AG04449 (cell line): ENCODE results near the gene DDX10.

Source experiments
- CTCF ChIA-PET: fragments of 350-600 bp; formaldehyde crosslinking; extraction: SDS; loops from one replicate; lab custom pipeline; 2021; ENCODE audit warnings: antibody characterized with exemption; lab: Yijun Ruan, JAX
- POLR2A ChIA-PET: fragments of 400-600, 350-600 bp; formaldehyde crosslinking; extraction: SDS; loops from one replicate; lab custom pipeline; 2020; ENCODE audit warnings: antibody characterized with exemption, inconsistent platforms; lab: Yijun Ruan, JAX
- DNase-seq: peaks from one replicate; pipeline ENCODE4 v3.0.0-alpha.2; 2010; ENCODE audit warnings: low read depth, low spot score
- H3K4me3 ChIP-seq: 2 replicates; pipeline ENCODE4 v1.5.1; 2011; ENCODE audit warnings: low read depth, mild to moderate bottlenecking, control low read depth, low read length
- TF ChIP-seq, protein P1 (sequence below): IDR thresholded peaks from one replicate; pipeline ENCODE4 v1.5.1; 2011; ENCODE audit warnings: mild to moderate bottlenecking, moderate library complexity, low read length, control low read depth, inconsistent platforms; ENCODE audit not compliant: insufficient read depth; ENCODE audit errors: missing control alignments

Gene DDX10

DNA sequence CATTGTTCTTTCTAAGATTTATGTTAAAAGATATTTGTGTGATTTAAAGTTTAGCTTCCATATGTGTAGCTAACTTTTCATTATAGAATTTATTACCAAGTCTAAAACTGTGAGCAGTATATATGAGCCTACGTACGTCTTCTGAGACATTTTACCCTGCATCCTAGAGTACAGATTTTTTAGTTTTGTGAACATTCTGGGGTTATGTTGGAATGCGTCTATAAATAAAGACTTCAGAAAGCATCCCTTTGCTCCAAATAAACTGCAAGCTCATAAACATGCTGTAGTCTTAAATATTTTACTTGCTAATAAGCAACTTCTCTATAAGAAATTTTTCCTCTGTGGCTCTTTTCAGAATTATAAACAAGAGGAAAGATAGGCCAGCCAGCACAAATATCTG lies 236.5 kb downstream of the DDX10 start:
- CTCF ChIA-PET: interaction anchor here (0.6 to 2.1 kb wide), 2 partner anchors 113 to 203 kb away, joined by 3 to 5 read pairs; no protein-coding TSS in a partner anchor
- no peak overlapping the region for H3K4me3 ChIP-seq
- TF ChIP-seq, protein P1, sequence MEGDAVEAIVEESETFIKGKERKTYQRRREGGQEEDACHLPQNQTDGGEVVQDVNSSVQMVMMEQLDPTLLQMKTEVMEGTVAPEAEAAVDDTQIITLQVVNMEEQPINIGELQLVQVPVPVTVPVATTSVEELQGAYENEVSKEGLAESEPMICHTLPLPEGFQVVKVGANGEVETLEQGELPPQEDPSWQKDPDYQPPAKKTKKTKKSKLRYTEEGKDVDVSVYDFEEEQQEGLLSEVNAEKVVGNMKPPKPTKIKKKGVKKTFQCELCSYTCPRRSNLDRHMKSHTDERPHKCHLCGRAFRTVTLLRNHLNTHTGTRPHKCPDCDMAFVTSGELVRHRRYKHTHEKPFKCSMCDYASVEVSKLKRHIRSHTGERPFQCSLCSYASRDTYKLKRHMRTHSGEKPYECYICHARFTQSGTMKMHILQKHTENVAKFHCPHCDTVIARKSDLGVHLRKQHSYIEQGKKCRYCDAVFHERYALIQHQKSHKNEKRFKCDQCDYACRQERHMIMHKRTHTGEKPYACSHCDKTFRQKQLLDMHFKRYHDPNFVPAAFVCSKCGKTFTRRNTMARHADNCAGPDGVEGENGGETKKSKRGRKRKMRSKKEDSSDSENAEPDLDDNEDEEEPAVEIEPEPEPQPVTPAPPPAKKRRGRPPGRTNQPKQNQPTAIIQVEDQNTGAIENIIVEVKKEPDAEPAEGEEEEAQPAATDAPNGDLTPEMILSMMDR: no peak
- no peak for DNase-seq
- POLR2A ChIA-PET: no interaction called here

DNA sequence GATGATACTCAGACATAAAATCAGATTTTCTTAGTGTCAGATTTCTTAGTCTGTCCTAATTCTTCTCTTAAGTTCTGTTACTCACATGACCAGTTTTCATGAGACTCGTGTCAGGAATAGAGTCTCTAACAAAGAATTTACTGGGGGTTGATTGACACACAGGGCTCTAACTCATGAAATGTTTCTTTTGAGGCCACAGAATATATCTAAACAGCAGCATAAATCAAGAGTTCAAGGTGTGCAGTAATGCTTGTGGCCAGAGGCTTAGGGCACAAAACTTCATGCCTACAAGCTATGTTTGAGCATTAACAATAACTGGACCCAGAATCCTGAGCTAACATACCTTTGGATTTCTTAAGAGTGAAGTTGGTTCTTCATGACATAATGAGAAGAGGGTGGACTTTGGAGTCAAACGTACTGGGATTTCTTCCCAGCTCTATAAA lies 237.2 kb downstream of the DDX10 start:
- H3K4me3 ChIP-seq: no peak overlapping the region
- CTCF ChIA-PET: interaction anchor here (0.6 to 2.1 kb wide), 2 partner anchors 204 to 254 kb away, joined by 3 to 5 read pairs; no protein-coding TSS in a partner anchor
- TF ChIP-seq, protein P1: no peak
- POLR2A ChIA-PET: no interaction called here
- no peak for DNase-seq

DNA sequence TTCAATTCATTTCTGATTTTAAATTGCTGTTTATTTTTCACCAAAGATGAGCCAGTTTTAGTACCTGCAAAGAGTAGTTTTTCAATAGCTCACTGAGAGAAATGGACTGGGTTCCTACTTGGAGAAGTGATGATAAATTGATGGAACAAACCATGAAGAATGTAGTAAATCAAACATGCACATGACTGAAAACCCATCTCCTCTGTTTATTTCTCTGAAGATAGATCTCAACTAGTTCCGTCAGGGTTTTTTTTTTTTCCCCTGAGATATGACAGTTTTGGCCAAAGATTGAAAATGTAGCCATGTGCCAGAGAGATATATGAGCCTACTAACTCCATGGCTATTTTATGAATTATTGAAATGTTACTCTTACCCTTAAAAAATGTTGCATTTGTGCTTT lies 239.6 kb downstream of the DDX10 start:
- TF ChIP-seq, protein P1: no peak
- no peak for DNase-seq
- H3K4me3 ChIP-seq: no peak overlapping the region
- CTCF ChIA-PET: no interaction called here
- POLR2A ChIA-PET: interaction anchor here (0.6 kb wide), 1 partner anchor 133 kb away, joined by 3 read pairs; no protein-coding TSS in a partner anchor

DNA sequence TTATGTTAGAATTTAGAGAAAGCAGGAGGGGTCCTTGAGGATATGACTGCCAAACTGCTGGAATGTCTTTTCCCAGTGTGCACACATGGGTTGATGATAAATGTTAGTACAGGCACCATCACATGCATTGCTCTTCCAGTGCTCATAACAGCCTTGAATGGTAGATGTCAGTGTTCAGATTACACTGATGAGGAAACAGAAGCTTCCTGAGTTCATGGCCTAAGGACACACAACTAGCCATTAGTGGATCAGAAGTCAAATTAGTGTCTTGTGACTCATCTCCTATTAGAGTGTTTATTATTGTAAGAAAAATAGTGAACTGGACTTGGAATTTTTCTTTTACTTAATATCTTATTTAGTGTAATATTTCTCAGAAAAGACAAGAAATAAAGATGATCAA lies 241.5 kb downstream of the DDX10 start:
- ChIA-PET CTCF (no interaction called here), POLR2A (no interaction called here)
- TF ChIP-seq, protein P1: no peak
- DNase-seq: no peak
- H3K4me3 ChIP-seq: no peak overlapping the region

DNA sequence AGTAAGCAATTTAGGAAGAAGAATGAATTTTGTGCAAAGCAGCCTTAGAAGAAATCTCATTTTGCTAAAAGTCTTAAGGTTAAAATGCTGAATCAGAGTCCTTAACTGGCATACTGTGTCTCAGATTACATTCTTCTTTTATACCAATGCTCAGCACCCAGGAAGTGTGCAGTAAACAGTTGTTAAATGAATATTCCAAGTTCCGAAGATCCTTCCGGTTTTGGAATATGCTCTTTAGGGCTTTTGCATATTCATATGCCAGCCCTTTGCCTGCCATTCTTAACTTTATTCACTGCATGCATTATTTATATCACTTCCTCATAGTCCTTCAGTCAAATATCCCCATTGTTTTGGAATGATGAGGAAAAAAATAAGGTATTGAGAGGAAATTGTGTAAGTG lies 242.0 kb downstream of the DDX10 start:
- H3K4me3 ChIP-seq: no peak overlapping the region
- DNase-seq: no peak
- TF ChIP-seq, protein P1: no peak
- ChIA-PET CTCF (no interaction called here), POLR2A (no interaction called here)

DNA sequence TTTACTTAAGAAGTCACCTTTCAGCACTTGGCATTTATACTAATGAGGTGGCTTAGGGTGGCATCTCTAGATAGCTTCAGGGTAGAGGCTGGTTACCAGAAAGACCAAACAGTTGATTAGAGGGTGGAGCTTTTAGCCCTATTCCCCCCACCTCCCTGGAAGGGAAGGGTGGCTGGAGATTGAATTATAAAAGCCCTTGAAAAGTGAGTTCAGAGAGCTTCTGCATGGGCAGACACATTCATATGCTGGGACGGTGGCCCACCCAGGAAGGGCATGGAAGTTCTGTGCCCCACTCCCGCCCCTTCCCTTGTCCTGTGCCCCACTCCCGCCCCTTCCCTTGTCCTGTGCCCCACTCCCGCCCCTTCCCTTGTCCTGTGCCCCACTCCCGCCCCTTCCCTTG lies 244.2 kb downstream of the DDX10 start:
- ChIA-PET POLR2A (no interaction called here), CTCF (no interaction called here)
- TF ChIP-seq, protein P1: no peak
- H3K4me3 ChIP-seq: no peak overlapping the region
- no peak for DNase-seq
